Measurements from ENCODE around the gene AQP5. TPM values are rescaled to one million over a fixed set of nuclear protein-coding genes. Genes with fewer than 3 reads are reported as not detected.

AQP5 gene
- total and polyA plus RNA-seq, 12 donors = 0.16 to 2.6 (median 0.52) TPM; not detected in 4

GRCh38 chr12:49933796-49934195, 27.9 kb upstream of the AQP5 start:
- intact Hi-C loops (cut with DNase I) = no loop called here
- WGBS, 2 donors = 69 to 73% methylated on average over 5 of the region's 5 CpGs
- no peak for TF ChIP-seq CTCF (IDR thresholded peaks at IDR 0.05)
- ATAC-seq (no peak), DNase-seq (no peak)
- no peak overlapping the region for H3K27ac ChIP-seq
- H3K4me3 ChIP-seq = no peak overlapping the region
- H3K4me1 ChIP-seq = peaks cover 0 to 5% (median 0%) of the 10 kb centered on the region in 9 donors
- H3K9me3 ChIP-seq = no peaks in the 10 kb centered on the region
- no peaks in the 10 kb centered on the region for H3K36me3 ChIP-seq
- H3K27me3 ChIP-seq = peaks cover 0 to 6% (median 0%) of the 10 kb centered on the region in 7 donors

DNA sequence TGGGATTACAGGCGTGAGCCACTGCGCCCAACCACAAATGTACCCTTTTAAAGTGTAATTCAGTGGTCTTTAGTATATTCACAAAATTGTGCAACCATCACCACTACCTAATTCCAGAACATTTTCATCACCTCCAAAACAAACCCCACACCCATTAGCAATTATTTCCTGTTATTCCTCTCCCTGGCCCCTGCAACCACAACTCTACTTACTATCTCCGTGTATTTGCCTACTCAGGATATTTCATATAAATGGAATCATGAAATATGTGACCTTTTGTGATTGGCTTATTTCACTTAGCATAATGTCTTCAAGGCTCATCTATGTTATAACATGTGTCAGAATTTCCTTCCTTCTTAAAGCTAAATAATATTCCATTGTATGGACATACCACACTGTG, 27.2 kb upstream of the AQP5 start:
- ATAC-seq (no peak), DNase-seq (no peak)
- Histone ChIP-seq H3K36me3 (no peaks in the 10 kb centered on the region), H3K27me3 (peaks cover 0 to 5% (median 0%) of the 10 kb centered on the region in 7 donors), H3K4me1 (peaks cover 0 to 5% (median 0%) of the 10 kb centered on the region in 9 donors), H3K4me3 (no peak overlapping the region), H3K27ac (no peak overlapping the region), H3K9me3 (no peaks in the 10 kb centered on the region)
- 85 to 91% methylated on average over 3 of the region's 3 CpGs for WGBS, 2 donors
- intact Hi-C loops (cut with DNase I) = no loop called here
- no peak for TF ChIP-seq CTCF (IDR thresholded peaks at IDR 0.05)

- WGBS, 2 donors = 88 to 93% methylated on average over 3 of the region's 3 CpGs
- no peaks in the 10 kb centered on the region for H3K36me3 ChIP-seq
- H3K4me1 ChIP-seq = no peaks in the 10 kb centered on the region
- ATAC-seq = no peak
- no peak overlapping the region for H3K27ac ChIP-seq
- no peak for TF ChIP-seq CTCF (IDR thresholded peaks at IDR 0.05)
- H3K4me3 ChIP-seq = no peak overlapping the region
- intact Hi-C loops (cut with DNase I) = no loop called here
- no peak for DNase-seq
- H3K27me3 ChIP-seq = no peaks in the 10 kb centered on the region
- no peaks in the 10 kb centered on the region for H3K9me3 ChIP-seq
These were observed 24.7 kb upstream of the AQP5 start for GRCh38 chr12:49936925-49937324.

DNA sequence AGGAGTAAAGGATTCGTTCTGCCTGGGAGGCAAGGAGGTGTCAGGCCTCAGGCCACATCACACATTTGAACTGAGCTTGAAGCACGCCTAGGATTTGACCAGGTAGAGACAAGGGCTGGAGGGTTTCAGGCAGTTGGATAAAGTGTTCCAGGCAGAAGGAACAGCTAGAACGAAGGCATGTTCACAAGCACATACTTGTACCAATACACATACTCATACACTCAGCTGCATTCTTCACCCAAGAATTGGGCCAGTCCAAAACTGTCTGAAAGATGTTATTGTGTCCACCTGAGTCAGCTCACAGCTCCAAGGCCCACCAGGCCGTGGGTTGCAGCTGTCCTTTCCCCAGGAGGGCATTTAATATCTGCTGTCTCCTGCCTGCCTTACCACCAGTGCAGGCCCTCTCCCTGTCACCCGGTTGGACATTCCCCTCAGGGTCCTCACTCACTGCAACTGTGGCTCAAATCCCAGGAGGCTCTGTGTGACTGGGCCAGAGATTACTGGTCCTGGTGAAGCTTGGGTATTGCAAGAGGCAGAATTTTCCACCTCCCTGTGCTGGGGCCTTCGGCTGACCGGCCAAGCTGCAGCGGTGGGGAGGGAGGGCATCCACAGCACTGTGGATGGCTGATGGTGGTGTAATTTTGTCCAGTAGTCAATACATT, 23.9 kb upstream of the AQP5 start:
- WGBS, 2 donors = 81 to 91% methylated on average over 7 to 8 of the region's 8 CpGs

More for the DNA sequence above, 23.9 kb upstream of the AQP5 start:
- no peak for DNase-seq
- no peaks in the 10 kb centered on the region for H3K4me1 ChIP-seq
- intact Hi-C loops (cut with DNase I) = no loop called here
- no peak overlapping the region for H3K4me3 ChIP-seq
- no peak for TF ChIP-seq CTCF (IDR thresholded peaks at IDR 0.05)
- ATAC-seq = no peak
- no peaks in the 10 kb centered on the region for H3K9me3 ChIP-seq
- no peaks in the 10 kb centered on the region for H3K27me3 ChIP-seq
- H3K36me3 ChIP-seq = no peaks in the 10 kb centered on the region
- no peak overlapping the region for H3K27ac ChIP-seq

Measured in heart right ventricle (tissue), 16 donors.